ENCODE measurements around the gene MC1R. TPM values are rescaled to one million over a fixed set of nuclear protein-coding genes. Genes with fewer than 3 reads are reported as not detected.

The MC1R gene
- total and polyA plus RNA-seq, 2 experiments from 2014 or later = 0.74 to 4.3 TPM

DNA sequence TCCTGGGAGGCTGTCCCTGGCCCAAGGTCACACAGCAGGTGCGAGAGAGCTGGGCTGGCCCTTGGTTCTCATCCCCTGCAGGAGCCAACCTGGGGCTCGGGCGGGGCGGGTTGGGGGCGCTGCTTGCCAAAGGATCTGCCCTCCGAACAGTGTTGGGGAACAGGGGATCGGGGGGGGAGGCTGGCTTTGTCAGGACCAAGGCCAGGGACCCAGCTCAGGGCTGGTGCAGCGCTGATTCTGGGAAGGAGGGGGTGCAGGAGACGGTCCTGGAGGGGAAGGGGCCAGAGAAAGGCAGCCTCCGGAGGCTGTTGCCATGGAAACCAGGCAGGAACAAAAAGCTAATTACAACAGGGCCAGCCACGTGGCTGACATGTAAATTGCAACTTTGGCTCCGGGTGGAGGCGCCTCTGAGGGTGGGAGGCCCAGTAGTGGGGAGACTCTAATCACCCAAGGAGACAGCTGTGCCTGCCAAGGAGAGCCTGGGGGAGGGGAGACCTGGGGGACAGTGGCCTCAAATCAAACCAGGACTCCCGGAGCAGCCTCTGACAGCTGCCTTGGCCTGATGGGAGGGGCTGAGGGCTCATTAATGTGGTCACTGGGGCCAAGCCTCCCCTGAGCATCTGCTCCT, 5.7 kb downstream of the MC1R start:
- Histone ChIP-seq H3K4me2 (peak overlapping the region; percentile 92), H3K4me1 (ENCODE audit: insufficient read depth) (peaks cover 28% of the 10 kb centered on the region), H3F3A (replicated peaks; ENCODE audit: low read depth) (0 out of 2 replicates have a peak, but pooled peaks cover 8% of the 10 kb centered on the region), H3K27me3 (ENCODE audit: insufficient read depth) (peaks cover 17% of the 10 kb centered on the region), H3K27ac (ENCODE audit: low read depth) (no peak overlapping the region), H2AFZ (no peak overlapping the region), H4K20me1 (replicated peaks; ENCODE audit: insufficient read depth) (peaks cover 13% of the 10 kb centered on the region; the same call in 1 of the 2 replicates), H3K9me2 (ENCODE audit: insufficient read depth) (no peaks in the 10 kb centered on the region), H3K36me3 (ENCODE audit: insufficient read depth) (no peaks in the 10 kb centered on the region), H3K4me3 (peak overlapping the region; percentile 86), H3K79me2 (replicated peaks; ENCODE audit: insufficient read depth) (peaks cover 19% of the 10 kb centered on the region)
- H3K27me3 Mint-ChIP-seq (ENCODE audit: insufficient read depth, low read depth, poor library complexity) = peaks cover 38% of the 10 kb centered on the region
- H3K4me1 Mint-ChIP-seq = peaks cover 16% of the 10 kb centered on the region
- ATAC-seq (peak; percentile 34), DNase-seq (ENCODE audit: low spot score) (peak; percentile 94)
- H3K36me3 Mint-ChIP-seq (ENCODE audit: low read depth) = no peaks in the 10 kb centered on the region
- no peaks in the 10 kb centered on the region for H3K9me3 Mint-ChIP-seq
- H3K27ac Mint-ChIP-seq = no peak overlapping the region
- peak overlapping the region; percentile 68 for H3K4me3 Mint-ChIP-seq
- TF ChIP-seq, protein P1, sequence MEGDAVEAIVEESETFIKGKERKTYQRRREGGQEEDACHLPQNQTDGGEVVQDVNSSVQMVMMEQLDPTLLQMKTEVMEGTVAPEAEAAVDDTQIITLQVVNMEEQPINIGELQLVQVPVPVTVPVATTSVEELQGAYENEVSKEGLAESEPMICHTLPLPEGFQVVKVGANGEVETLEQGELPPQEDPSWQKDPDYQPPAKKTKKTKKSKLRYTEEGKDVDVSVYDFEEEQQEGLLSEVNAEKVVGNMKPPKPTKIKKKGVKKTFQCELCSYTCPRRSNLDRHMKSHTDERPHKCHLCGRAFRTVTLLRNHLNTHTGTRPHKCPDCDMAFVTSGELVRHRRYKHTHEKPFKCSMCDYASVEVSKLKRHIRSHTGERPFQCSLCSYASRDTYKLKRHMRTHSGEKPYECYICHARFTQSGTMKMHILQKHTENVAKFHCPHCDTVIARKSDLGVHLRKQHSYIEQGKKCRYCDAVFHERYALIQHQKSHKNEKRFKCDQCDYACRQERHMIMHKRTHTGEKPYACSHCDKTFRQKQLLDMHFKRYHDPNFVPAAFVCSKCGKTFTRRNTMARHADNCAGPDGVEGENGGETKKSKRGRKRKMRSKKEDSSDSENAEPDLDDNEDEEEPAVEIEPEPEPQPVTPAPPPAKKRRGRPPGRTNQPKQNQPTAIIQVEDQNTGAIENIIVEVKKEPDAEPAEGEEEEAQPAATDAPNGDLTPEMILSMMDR (conservative IDR thresholded peaks at IDR 0.05; ENCODE audit: low read depth in 2 of 2) = no peak; a peak in 1 of 4 replicates
- TF ChIP-seq, protein P2, sequence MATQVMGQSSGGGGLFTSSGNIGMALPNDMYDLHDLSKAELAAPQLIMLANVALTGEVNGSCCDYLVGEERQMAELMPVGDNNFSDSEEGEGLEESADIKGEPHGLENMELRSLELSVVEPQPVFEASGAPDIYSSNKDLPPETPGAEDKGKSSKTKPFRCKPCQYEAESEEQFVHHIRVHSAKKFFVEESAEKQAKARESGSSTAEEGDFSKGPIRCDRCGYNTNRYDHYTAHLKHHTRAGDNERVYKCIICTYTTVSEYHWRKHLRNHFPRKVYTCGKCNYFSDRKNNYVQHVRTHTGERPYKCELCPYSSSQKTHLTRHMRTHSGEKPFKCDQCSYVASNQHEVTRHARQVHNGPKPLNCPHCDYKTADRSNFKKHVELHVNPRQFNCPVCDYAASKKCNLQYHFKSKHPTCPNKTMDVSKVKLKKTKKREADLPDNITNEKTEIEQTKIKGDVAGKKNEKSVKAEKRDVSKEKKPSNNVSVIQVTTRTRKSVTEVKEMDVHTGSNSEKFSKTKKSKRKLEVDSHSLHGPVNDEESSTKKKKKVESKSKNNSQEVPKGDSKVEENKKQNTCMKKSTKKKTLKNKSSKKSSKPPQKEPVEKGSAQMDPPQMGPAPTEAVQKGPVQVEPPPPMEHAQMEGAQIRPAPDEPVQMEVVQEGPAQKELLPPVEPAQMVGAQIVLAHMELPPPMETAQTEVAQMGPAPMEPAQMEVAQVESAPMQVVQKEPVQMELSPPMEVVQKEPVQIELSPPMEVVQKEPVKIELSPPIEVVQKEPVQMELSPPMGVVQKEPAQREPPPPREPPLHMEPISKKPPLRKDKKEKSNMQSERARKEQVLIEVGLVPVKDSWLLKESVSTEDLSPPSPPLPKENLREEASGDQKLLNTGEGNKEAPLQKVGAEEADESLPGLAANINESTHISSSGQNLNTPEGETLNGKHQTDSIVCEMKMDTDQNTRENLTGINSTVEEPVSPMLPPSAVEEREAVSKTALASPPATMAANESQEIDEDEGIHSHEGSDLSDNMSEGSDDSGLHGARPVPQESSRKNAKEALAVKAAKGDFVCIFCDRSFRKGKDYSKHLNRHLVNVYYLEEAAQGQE (IDR thresholded peaks at IDR 0.05; ENCODE audit: unreplicated experiment) = peak; percentile 85

DNA sequence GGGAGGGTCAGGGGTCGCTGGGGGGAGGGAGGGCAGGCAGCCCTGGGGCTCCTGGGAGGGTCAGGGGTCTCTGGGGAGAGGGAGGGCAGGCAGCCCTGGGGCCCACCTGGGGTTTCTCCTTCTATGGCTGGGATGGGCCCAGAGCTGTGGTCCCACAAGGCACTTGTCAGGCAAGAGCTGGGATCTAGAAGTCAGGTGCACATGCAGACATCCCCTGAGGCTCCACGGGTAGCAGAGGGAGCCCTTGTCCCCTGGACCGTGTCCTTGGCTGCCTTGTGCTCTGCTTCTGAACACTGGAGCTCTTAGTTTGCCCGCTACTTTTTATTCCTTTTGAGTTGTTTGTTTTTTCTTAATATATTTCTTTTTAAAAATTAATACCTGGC, 6.3 kb downstream of the MC1R start:
- peaks cover 19% of the 10 kb centered on the region for H3K79me2 ChIP-seq (replicated peaks; ENCODE audit: insufficient read depth)
- DNase-seq (ENCODE audit: low spot score) = peak; percentile 37
- TF ChIP-seq NANOG (IDR thresholded peaks at IDR 0.05; ENCODE audit: borderline replicate concordance) (no peak), JUNB (IDR thresholded peaks at IDR 0.05; ENCODE audit: unreplicated experiment) (no peak), ETS1 (IDR thresholded peaks at IDR 0.05) (no peak), EZH2 (IDR thresholded peaks at IDR 0.05; ENCODE audit: low read depth, unreplicated experiment) (no peak)
- TF ChIP-seq, protein P2 (IDR thresholded peaks at IDR 0.05; ENCODE audit: unreplicated experiment) = no peak

More for the DNA sequence above, 6.3 kb downstream of the MC1R start:
- no peak; the same call in 2 of the 3 replicates for ATAC-seq
- peaks cover 28% of the 10 kb centered on the region for H3K4me1 ChIP-seq (ENCODE audit: insufficient read depth)
- H3K9me2 ChIP-seq (ENCODE audit: insufficient read depth) = no peaks in the 10 kb centered on the region
- peaks cover 13% of the 10 kb centered on the region; the same call in 1 of the 2 replicates for H4K20me1 ChIP-seq (replicated peaks; ENCODE audit: insufficient read depth)
- Mint-ChIP-seq H3K4me3 (peak overlapping the region; percentile 65; the same call in 2 of the 3 replicates), H3K27ac (no peak overlapping the region), H3K4me1 (peaks cover 16% of the 10 kb centered on the region), H3K9me3 (no peaks in the 10 kb centered on the region; the same call in 2 of the 3 replicates), H3K36me3 (ENCODE audit: low read depth) (no peaks in the 10 kb centered on the region; the same call in 2 of the 3 replicates), H3K27me3 (ENCODE audit: insufficient read depth, low read depth, poor library complexity) (peaks cover 35% of the 10 kb centered on the region)
- no peak overlapping the region for H3K27ac ChIP-seq (ENCODE audit: low read depth)
- H2AFZ ChIP-seq = no peak overlapping the region
- no peaks in the 10 kb centered on the region for H3K36me3 ChIP-seq (ENCODE audit: insufficient read depth)
- peak overlapping the region; percentile 86 for H3K4me3 ChIP-seq
- peak overlapping the region; percentile 92 for H3K4me2 ChIP-seq
- peaks cover 16% of the 10 kb centered on the region for H3K27me3 ChIP-seq (ENCODE audit: insufficient read depth)
- 0 out of 2 replicates have a peak, but pooled peaks cover 8% of the 10 kb centered on the region for H3F3A ChIP-seq (replicated peaks; ENCODE audit: low read depth)

Data from GM23338 (cell line).